HepG2 (cell line): ENCODE measurements around the gene PGPEP1. TPM values are rescaled to one million over a fixed set of nuclear protein-coding genes. Genes with fewer than 3 reads are reported as not detected.

Experiments
- ATAC-seq: fragments of 200-7000 bp; cut with Tn5 transposase; 3 replicates; pipeline ENCODE4 v1.9.1; 2020; ENCODE audit warnings: mild to moderate bottlenecking, moderate library complexity
- BruUV-seq: library from RNA; stranded (reverse); fragments of 400-500 nt; replicated peaks from 2 replicates; lab custom pipeline; 2021; lab: Mats Ljungman, UMichigan
- CTCF ChIA-PET: fragments of 300-600 bp; formaldehyde crosslinking; extraction: SDS; loops from one replicate; lab custom pipeline; 2021; ENCODE audit warnings: low total read pairs, inconsistent platforms, low intra/inter-chr PET ratio; lab: Yijun Ruan, JAX
- POLR2A ChIA-PET: fragments of 350-600 bp; sonication (Branson Sonifier 250); formaldehyde crosslinking; loops from one replicate; lab custom pipeline; 2020; ENCODE audit warnings: antibody characterized with exemption, inconsistent platforms; lab: Yijun Ruan, JAX
- DNase-seq: peaks from one replicate; pipeline ENCODE4 v3.0.0-alpha.2; 2015; ENCODE audit warnings: low spot score
- FAIRE-seq: peaks from 3 replicates; lab custom pipeline; 2011; peaks lifted over from hg19 to GRCh38; lab: Jason Lieb, UNC
- H2AFZ ChIP-seq: one replicate; pipeline ENCODE4 v1.6.1; 2011; ENCODE audit warnings: low read length, inconsistent platforms
- H3K27ac ChIP-seq: fragments of 300-600 bp; 3 replicates; pipeline ENCODE4 v1.8.0; 2011; ENCODE audit warnings: mixed run types, mild to moderate bottlenecking, mixed read lengths, low read length, inconsistent platforms; ENCODE audit not compliant: insufficient read depth; ENCODE audit errors: extremely low read length
- H3K27me3 ChIP-seq, 2 experiments: fragments of 200-600 bp in 1 of 2; 2 replicates in 1 of 2; 3 replicates in 1 of 2; pipeline versions ENCODE4 v1.6.0 to v1.8.0; 2011; ENCODE audit warnings: low read length in 2 of 2, mild to moderate bottlenecking in 2 of 2, moderate library complexity in 2 of 2, inconsistent platforms in 1 of 2; ENCODE audit not compliant: insufficient read depth in 2 of 2, control insufficient read depth in 1 of 2
- H3K36me3 ChIP-seq, 2 experiments: fragments of 200-600 bp in 1 of 2; replicated peaks in 1 of 2; 2 replicates in 1 of 2; 3 replicates in 1 of 2; pipeline versions ENCODE4 v1.5.1 to v1.8.0; 2011; ENCODE audit warnings: low read length in 2 of 2, inconsistent platforms in 1 of 2; ENCODE audit not compliant: insufficient read depth in 2 of 2, control insufficient read depth in 1 of 2
- H3K4me1 ChIP-seq: 2 replicates; pipeline ENCODE4 v1.5.1; 2012; ENCODE audit warnings: low read length, inconsistent platforms; ENCODE audit not compliant: insufficient read depth
- H3K4me2 ChIP-seq: 2 replicates; pipeline ENCODE4 v1.6.0; 2011; ENCODE audit warnings: low read depth, low read length, inconsistent platforms
- H3K4me3 ChIP-seq, 3 experiments: fragments of 200-600 bp in 1 of 3; sonication (generic), shearing (Covaris generic) in 1 of 3; replicated peaks in 1 of 3; 2 replicates each; pipeline ENCODE4 v1.5.1; 2011 to 2016; ENCODE audit warnings: low read length in 3 of 3, inconsistent platforms in 2 of 3, low read depth in 2 of 3, mild to moderate bottlenecking in 2 of 3, control low read depth in 1 of 3, mixed read lengths in 1 of 3; ENCODE audit not compliant: insufficient read depth in 1 of 3
- H3K79me2 ChIP-seq: one replicate; pipeline ENCODE4 v1.6.1; 2011; ENCODE audit warnings: low read length, inconsistent platforms; ENCODE audit not compliant: insufficient read depth
- H3K9ac ChIP-seq: 2 replicates; pipeline ENCODE4 v1.6.0; 2011; ENCODE audit warnings: mild to moderate bottlenecking, low read depth, low read length, inconsistent platforms; ENCODE audit not compliant: insufficient read depth
- H3K9me3 ChIP-seq: 2 replicates; pipeline ENCODE4 v1.5.1; 2012; ENCODE audit warnings: mild to moderate bottlenecking, low read length
- H4K20me1 ChIP-seq: 2 replicates; pipeline ENCODE4 v1.6.0; 2011; ENCODE audit warnings: inconsistent platforms, mild to moderate bottlenecking, low read length, moderate library complexity; ENCODE audit not compliant: insufficient read depth
- BCLAF1 ChIP-seq: fragments of 450-650 bp; IDR thresholded peaks from 2 replicates; pipeline ENCODE4 v1.6.1; 2017; ENCODE audit warnings: mild to moderate bottlenecking
- NONO ChIP-seq, 2 experiments: fragments of 450-650 bp in 1 of 2; sonication (generic) in 1 of 2; formaldehyde crosslinking in 1 of 2; IDR thresholded peaks in 1 of 2; conservative IDR thresholded peaks in 1 of 2; 2 replicates each; pipeline versions ENCODE4 v1.6.1 to v1.8.0; 2017 to 2022; ENCODE audit warnings: mild to moderate bottlenecking in 1 of 2, missing genetic modification reagents in 1 of 2, moderate library complexity in 1 of 2
- RBFOX2 ChIP-seq: fragments of 200-400 bp; formaldehyde crosslinking; IDR thresholded peaks from 2 replicates; pipeline ENCODE4 v1.6.1; 2017; ENCODE audit warnings: low read depth, mild to moderate bottlenecking, low read length
- ZBTB42 ChIP-seq: sonication (generic); formaldehyde crosslinking; IDR thresholded peaks from 2 replicates; pipeline ENCODE4 v1.5.0; 2020; ENCODE audit warnings: mild to moderate bottlenecking, missing genetic modification reagents
- ZFP36L1 ChIP-seq: sonication (generic); formaldehyde crosslinking; IDR thresholded peaks from 2 replicates; pipeline ENCODE4 v1.8.0; 2022; ENCODE audit warnings: mild to moderate bottlenecking, missing genetic modification reagents, moderate library complexity
- ZNF34 ChIP-seq: sonication (generic); formaldehyde crosslinking; IDR thresholded peaks from 2 replicates; pipeline ENCODE4 v1.4.0; 2020; ENCODE audit warnings: mild to moderate bottlenecking, missing genetic modification reagents, borderline replicate concordance
- ZNF430 ChIP-seq: sonication (generic); formaldehyde crosslinking; IDR thresholded peaks from 2 replicates; pipeline ENCODE4 v1.9.0; 2021; ENCODE audit warnings: mild to moderate bottlenecking, missing genetic modification reagents
- WGBS: methylation state at CpG from one replicate; pipeline ENCODE4 v1.1.6; 2017; ENCODE audit warnings: low lambda C conversion rate; 5-methylcytosine and 5-hydroxymethylcytosine counted together
- in situ Hi-C: cut with HindIII; loops from 2 replicates; pipeline ENCODE4 v1.10.0; 2017; ENCODE audit warnings: low pct_unique_long_range_greater_than_20kb; ENCODE audit not compliant: extremely low pct_ligation_motif_present
- intact Hi-C: fragments of 100-400 bp; cut with micrococcal nuclease; formaldehyde crosslinking; loops from one replicate; pipeline ENCODE4 v1.10.0; 2022; ENCODE audit not compliant: unreplicated experiment
- polyA plus RNA-seq, 8 experiments: library from polyadenylated mRNA; depleted of rRNA in 3 of 8; stranded (reverse) in 7 of 8; unstranded in 1 of 8; fragments of >200 nt; fragmentation: Illumina TruSeq in 4 of 8; extraction: Trizol in 4 of 8; gene quantifications; 2 replicates each; pipeline versions ENCODE4 v1.2.1 to v1.2.3, GENCODE V29; 2011 to 2016; ENCODE audit warnings: low read depth in 4 of 8, missing spikeins in 1 of 8, mixed read lengths in 1 of 8; ENCODE audit not compliant: insufficient read depth in 1 of 8
- total RNA-seq, 5 experiments: library from RNA; depleted of rRNA; stranded (reverse); fragments of >200 nt; fragmentation: Illumina TruSeq; extraction: Trizol; gene quantifications; 2 replicates each; pipeline ENCODE4 v1.2.3, GENCODE V29; 2016; ENCODE audit warnings: low read depth in 1 of 5
- TF ChIP-seq, protein P1 (sequence below), 2 experiments: sonication (generic) in 1 of 2; formaldehyde crosslinking in 1 of 2; IDR thresholded peaks; 2 replicates each; pipeline versions ENCODE4 v1.6.1 to v1.9.0; 2014 to 2022; ENCODE audit warnings: antibody characterized with exemption in 1 of 2, borderline replicate concordance in 1 of 2, inconsistent platforms in 1 of 2, low read depth in 1 of 2, missing genetic modification reagents in 1 of 2
- TF ChIP-seq, protein P2 (sequence below): sonication (generic); formaldehyde crosslinking; IDR thresholded peaks from 2 replicates; pipeline ENCODE4 v1.4.0; 2020; ENCODE audit warnings: missing genetic modification reagents, borderline replicate concordance
- TF ChIP-seq, protein P3 (sequence below): sonication (generic); formaldehyde crosslinking; IDR thresholded peaks from 2 replicates; pipeline ENCODE4 v1.4.0; 2020; ENCODE audit warnings: mild to moderate bottlenecking, missing genetic modification reagents
- TF ChIP-seq, protein P4 (sequence below): sonication (generic); formaldehyde crosslinking; IDR thresholded peaks from 2 replicates; pipeline ENCODE4 v1.5.1; 2020; ENCODE audit warnings: mild to moderate bottlenecking, missing genetic modification reagents, moderate library complexity

Gene PGPEP1
- total and polyA plus RNA-seq, 2 of the 13 experiments (the other 11 are each of a cell fraction or from before 2014, with no cell fraction given): 53.1 to 56.6 TPM

- ChIA-PET POLR2A (no interaction called here), CTCF (no interaction called here)
- Histone ChIP-seq H3K9me3 (no peaks in the 10 kb centered on the region), H3K27ac (peak overlapping the region; percentile 30), H3K4me2 (no peak overlapping the region), H4K20me1 (no peaks in the 10 kb centered on the region), H3K36me3 (peaks cover 6 to 29% of the 10 kb centered on the region in 2 experiments; a peak in 4 of 5 replicates), H3K79me2 (no peaks in the 10 kb centered on the region), H3K27me3 (no peaks in the 10 kb centered on the region), H3K4me1 (peaks cover 78% of the 10 kb centered on the region), H3K4me3 (no peak overlapping the region), H3K9ac (no peak overlapping the region), H2AFZ (no peak overlapping the region)
- FAIRE-seq (no peak), ATAC-seq (no peak), DNase-seq (no peak)
- in situ Hi-C loops: no loop called here
- WGBS: 95% methylated on average over 7 of the region's 13 CpGs
- intact Hi-C loops: no loop called here
- no TSS peak for BruUV-seq
- TF ChIP-seq ZNF430 (CRISPR knock-in tag) (no peak), RBFOX2 (0 out of 2 replicates have a peak, but pooled peaks have one; percentile 36), ZBTB42 (CRISPR knock-in tag) (no peak), BCLAF1 (no peak), ZNF34 (no peak), NONO (IDR thresholded peaks at IDR 0.05) (no peak), NONO (CRISPR knock-in tag; conservative IDR thresholded peaks at IDR 0.05) (no peak), ZFP36L1 (CRISPR knock-in tag) (no peak)
- TF ChIP-seq, protein P1, sequence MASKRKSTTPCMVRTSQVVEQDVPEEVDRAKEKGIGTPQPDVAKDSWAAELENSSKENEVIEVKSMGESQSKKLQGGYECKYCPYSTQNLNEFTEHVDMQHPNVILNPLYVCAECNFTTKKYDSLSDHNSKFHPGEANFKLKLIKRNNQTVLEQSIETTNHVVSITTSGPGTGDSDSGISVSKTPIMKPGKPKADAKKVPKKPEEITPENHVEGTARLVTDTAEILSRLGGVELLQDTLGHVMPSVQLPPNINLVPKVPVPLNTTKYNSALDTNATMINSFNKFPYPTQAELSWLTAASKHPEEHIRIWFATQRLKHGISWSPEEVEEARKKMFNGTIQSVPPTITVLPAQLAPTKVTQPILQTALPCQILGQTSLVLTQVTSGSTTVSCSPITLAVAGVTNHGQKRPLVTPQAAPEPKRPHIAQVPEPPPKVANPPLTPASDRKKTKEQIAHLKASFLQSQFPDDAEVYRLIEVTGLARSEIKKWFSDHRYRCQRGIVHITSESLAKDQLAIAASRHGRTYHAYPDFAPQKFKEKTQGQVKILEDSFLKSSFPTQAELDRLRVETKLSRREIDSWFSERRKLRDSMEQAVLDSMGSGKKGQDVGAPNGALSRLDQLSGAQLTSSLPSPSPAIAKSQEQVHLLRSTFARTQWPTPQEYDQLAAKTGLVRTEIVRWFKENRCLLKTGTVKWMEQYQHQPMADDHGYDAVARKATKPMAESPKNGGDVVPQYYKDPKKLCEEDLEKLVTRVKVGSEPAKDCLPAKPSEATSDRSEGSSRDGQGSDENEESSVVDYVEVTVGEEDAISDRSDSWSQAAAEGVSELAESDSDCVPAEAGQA (IDR thresholded peaks at IDR 0.05; ENCODE audit: low read depth): no peak
- TF ChIP-seq, protein P1 (CRISPR knock-in tag; IDR thresholded peaks at IDR 0.05; ENCODE audit: borderline replicate concordance): no peak
- TF ChIP-seq, protein P2, sequence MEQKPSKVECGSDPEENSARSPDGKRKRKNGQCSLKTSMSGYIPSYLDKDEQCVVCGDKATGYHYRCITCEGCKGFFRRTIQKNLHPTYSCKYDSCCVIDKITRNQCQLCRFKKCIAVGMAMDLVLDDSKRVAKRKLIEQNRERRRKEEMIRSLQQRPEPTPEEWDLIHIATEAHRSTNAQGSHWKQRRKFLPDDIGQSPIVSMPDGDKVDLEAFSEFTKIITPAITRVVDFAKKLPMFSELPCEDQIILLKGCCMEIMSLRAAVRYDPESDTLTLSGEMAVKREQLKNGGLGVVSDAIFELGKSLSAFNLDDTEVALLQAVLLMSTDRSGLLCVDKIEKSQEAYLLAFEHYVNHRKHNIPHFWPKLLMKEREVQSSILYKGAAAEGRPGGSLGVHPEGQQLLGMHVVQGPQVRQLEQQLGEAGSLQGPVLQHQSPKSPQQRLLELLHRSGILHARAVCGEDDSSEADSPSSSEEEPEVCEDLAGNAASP (CRISPR knock-in tag): no peak
- TF ChIP-seq, protein P3, sequence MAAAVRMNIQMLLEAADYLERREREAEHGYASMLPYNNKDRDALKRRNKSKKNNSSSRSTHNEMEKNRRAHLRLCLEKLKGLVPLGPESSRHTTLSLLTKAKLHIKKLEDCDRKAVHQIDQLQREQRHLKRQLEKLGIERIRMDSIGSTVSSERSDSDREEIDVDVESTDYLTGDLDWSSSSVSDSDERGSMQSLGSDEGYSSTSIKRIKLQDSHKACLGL: 0 out of 2 replicates have a peak, but pooled peaks have one; percentile 36
- TF ChIP-seq, protein P4, sequence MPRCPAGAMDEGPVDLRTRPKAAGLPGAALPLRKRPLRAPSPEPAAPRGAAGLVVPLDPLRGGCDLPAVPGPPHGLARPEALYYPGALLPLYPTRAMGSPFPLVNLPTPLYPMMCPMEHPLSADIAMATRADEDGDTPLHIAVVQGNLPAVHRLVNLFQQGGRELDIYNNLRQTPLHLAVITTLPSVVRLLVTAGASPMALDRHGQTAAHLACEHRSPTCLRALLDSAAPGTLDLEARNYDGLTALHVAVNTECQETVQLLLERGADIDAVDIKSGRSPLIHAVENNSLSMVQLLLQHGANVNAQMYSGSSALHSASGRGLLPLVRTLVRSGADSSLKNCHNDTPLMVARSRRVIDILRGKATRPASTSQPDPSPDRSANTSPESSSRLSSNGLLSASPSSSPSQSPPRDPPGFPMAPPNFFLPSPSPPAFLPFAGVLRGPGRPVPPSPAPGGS (CRISPR knock-in tag): no peak
Observed at GRCh38 chr19:18310966-18311365, 29.4 kb upstream of the PGPEP1 start.
